Activated naive CD4-positive, alpha-beta T cell treated with anti-CD3 and anti-CD28 coated beads, Interleukin-2, amount 50 U/mL, for 72 hours (primary cell): ENCODE measurements around the gene RAB7B. TPM values are rescaled to one million over a fixed set of nuclear protein-coding genes. Genes with fewer than 3 reads are reported as not detected.
A peak's percentile ranks its signal among the peaks of the same experiment; 100 is the strongest.

Experiments
- ATAC-seq, 2 donors: fragments of 150-1000 bp; cut with Tn5 transposase; 2 replicates each; pipeline ENCODE4 v1.10.0; 2021; ENCODE audit warnings: mild to moderate bottlenecking in 2 of 2, moderate library complexity in 2 of 2
- DNase-seq, 2 donors: peaks; one replicate each; pipeline ENCODE4 v3.0.0; 2021 to 2022; ENCODE audit warnings: low spot score in 2 of 2
- H3K27ac Mint-ChIP-seq, 2 donors: one replicate each; pipeline ENCODE4 v1.8.0; 2022; ENCODE audit warnings: mild to moderate bottlenecking in 2 of 2, mixed read lengths in 2 of 2
- H3K36me3 Mint-ChIP-seq, 2 donors: one replicate each; pipeline ENCODE4 v1.8.0; 2022; ENCODE audit warnings: mixed read lengths in 2 of 2
- H3K9me3 Mint-ChIP-seq, 2 donors: one replicate each; pipeline ENCODE4 v1.8.0; 2022; ENCODE audit warnings: mixed read lengths in 2 of 2
- total RNA-seq, 2 donors: library from RNA; stranded (reverse); gene quantifications; one replicate each; pipeline ENCODE4 v1.2.3, GENCODE V29; 2022

The RAB7B gene
- total RNA-seq, 2 donors from 2014 or later: not detected

GRCh38 chr1:205972081-205972480 lies 31.1 kb downstream of the RAB7B start:
- DNase-seq: no peak
- peaks cover 15 to 23% of the 10 kb centered on the region in 2 donors for H3K9me3 Mint-ChIP-seq
- no peak overlapping the region for H3K27ac Mint-ChIP-seq
- no peaks in the 10 kb centered on the region for H3K36me3 Mint-ChIP-seq
- ATAC-seq: peak in 1 of 2 donors; percentile 34

GRCh38 chr1:205971082-205971481 lies 32.1 kb downstream of the RAB7B start:
- no peak for ATAC-seq

GRCh38 chr1:205970486-205970885 lies 32.7 kb downstream of the RAB7B start:
- DNase-seq (no peak), ATAC-seq (no peak)
- no peaks in the 10 kb centered on the region for H3K36me3 Mint-ChIP-seq
- H3K9me3 Mint-ChIP-seq: peaks cover 15 to 23% of the 10 kb centered on the region in 2 donors
- no peak overlapping the region for H3K27ac Mint-ChIP-seq

More at GRCh38 chr1:205971082-205971481, 32.1 kb downstream of the RAB7B start:
- Mint-ChIP-seq H3K9me3 (peaks cover 15 to 23% of the 10 kb centered on the region in 2 donors), H3K36me3 (no peaks in the 10 kb centered on the region), H3K27ac (no peak overlapping the region)
- no peak for DNase-seq

DNA sequence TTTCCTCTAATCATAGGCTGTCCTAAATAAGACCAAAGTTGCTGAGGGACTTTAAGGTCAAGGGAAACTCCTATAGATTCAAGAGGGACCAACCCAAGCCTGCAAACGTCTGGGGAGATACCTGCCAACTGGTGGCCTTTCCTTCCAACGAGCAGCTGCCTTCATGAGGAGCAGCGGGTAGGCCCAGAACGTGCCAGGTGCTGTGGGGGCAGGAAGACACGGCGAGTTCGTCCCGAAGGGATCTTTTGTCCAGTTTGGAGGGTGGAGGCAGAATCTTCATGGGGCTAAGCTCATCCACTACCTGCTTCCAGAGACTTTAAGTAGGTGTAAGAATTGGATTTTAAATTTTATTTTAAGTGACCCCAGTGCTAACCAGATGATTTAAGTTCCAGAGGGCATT lies 34.0 kb downstream of the RAB7B start:
- Mint-ChIP-seq H3K9me3 (peaks cover 7 to 12% of the 10 kb centered on the region in 2 donors), H3K27ac (no peak overlapping the region), H3K36me3 (no peaks in the 10 kb centered on the region)
- DNase-seq (no peak), ATAC-seq (no peak)

DNA sequence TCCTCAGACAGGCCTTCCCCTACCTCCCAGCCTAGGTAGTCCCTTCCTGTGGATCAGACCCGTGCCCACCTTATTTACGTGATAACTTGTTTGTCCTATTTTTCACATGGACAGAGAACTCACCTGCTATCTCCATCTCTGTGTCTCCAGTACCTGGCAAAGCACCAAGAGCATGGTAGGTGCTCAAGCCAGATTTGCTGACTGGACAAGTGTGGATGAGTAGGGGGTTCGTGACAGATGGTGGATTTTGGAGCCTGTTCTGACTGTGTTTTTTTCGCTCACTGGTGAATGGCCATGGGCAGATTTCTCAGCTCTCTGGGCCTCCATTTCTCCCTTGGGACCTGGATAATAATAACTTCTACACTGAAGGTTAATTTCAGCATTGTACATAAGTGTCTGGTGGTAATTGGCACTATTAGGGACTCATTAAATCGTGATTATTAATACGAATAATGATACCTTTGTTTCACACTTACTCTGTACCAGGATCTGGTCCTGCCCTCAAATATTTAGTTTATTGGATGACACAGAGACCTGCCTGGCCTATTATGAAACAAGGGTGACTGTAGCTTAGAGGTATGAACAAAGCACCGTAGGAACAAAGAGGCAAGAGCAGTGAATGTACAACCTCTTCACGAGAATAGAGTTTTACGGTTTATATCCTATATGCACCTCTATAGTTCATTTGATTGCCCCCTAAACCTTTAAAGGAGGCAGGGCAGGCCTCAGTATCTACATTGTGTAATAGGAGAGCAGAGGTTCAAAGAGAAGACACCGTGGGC lies 35.5 kb downstream of the RAB7B start:
- Mint-ChIP-seq H3K9me3 (no peaks in the 10 kb centered on the region), H3K36me3 (no peaks in the 10 kb centered on the region), H3K27ac (no peak overlapping the region)
- DNase-seq (no peak), ATAC-seq (no peak)

- Mint-ChIP-seq H3K27ac (no peak overlapping the region), H3K9me3 (no peaks in the 10 kb centered on the region), H3K36me3 (no peaks in the 10 kb centered on the region)
- no peak for DNase-seq
- ATAC-seq: no peak
Measured at GRCh38 chr1:205965036-205965884, 37.9 kb downstream of the RAB7B start.

GRCh38 chr1:205963352-205964155 lies 39.6 kb downstream of the RAB7B start:
- peak; percentile 38 to 69 for ATAC-seq
- Mint-ChIP-seq H3K36me3 (no peaks in the 10 kb centered on the region), H3K9me3 (no peaks in the 10 kb centered on the region), H3K27ac (peak overlapping the region; percentile 23 to 75)
- no peak for DNase-seq

- no peaks in the 10 kb centered on the region for H3K36me3 Mint-ChIP-seq
- H3K27ac Mint-ChIP-seq: no peak overlapping the region
- no peaks in the 10 kb centered on the region for H3K9me3 Mint-ChIP-seq
- ATAC-seq (no peak), DNase-seq (no peak)
Measured at GRCh38 chr1:205962821-205963221, 40.4 kb downstream of the RAB7B start.

DNA sequence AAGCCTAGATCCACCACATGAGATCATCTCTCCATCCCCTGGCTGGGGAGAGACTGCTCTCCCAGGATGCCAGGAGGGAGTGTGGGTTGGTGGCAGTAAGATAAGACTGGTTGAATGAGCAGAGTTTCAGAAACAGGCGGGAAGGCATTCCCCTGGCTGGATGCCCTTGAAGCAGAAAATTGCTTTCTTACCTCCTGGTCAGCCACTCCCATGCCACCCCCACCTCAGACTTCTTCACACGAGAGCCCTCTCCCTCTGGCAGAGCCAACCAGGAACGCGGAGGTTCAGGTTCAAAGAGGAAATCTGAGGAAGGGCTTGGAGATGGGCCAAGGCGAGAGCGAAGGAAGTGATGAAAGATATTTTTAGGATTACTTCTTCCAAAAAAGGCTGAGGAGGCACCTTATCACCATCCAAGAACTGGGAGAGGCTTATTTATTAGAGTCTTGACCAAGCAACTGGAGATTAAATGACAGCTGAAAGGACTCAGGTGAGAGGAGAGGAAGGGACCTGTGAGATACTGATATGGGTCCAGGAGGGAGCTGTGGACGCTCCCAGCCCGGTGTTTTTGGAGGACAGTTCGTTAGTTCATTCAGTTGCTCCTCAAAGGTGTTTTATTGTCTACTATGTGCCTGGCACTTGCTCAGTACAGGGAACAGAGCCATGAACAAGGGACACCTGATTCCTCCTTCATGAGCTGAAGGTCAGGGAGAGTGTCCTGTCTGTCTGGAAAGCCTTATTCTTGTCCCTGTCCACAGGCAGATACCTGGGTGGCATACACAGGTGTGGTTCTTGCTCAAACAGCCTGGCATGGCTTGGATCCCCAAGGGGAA lies 41.0 kb downstream of the RAB7B start:
- Mint-ChIP-seq H3K9me3 (no peaks in the 10 kb centered on the region), H3K27ac (peak overlapping the region in 1 of 2 donors; percentile 47), H3K36me3 (no peaks in the 10 kb centered on the region)
- ATAC-seq (no peak), DNase-seq (no peak)

GRCh38 chr1:205961405-205961804 lies 41.8 kb downstream of the RAB7B start:
- Mint-ChIP-seq H3K36me3 (no peaks in the 10 kb centered on the region), H3K9me3 (no peaks in the 10 kb centered on the region), H3K27ac (peak overlapping the region in 1 of 2 donors; percentile 47)
- DNase-seq (peak in 1 of 2 donors; percentile 21), ATAC-seq (peak; percentile 72 to 73)

DNA sequence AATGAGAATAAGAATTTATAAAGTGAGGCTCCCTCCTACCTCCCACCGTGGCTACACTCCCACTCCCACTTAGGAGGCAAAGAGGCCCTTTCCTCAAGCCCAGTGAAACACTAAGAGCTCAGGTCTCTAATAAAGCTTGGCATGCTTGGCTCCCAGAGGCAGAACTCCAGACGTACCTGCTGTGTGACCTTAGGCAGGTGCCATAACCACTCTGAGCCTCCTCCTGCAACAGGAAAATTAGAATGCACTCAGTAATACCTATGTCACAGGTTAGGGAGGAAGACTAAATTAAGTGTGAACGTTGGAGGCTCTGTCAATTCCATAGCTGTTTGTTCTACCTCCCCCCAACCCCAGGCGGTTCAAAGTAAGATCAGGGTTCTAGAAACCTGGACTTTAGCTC lies 43.4 kb downstream of the RAB7B start:
- no peak for ATAC-seq
- no peak for DNase-seq
- Mint-ChIP-seq H3K36me3 (no peaks in the 10 kb centered on the region), H3K9me3 (no peaks in the 10 kb centered on the region), H3K27ac (no peak overlapping the region)

- Mint-ChIP-seq H3K36me3 (no peaks in the 10 kb centered on the region), H3K27ac (peak overlapping the region in 1 of 2 donors; percentile 94), H3K9me3 (no peaks in the 10 kb centered on the region)
- DNase-seq: no peak
- no peak for ATAC-seq
Measured at GRCh38 chr1:205955499-205955898, 47.7 kb downstream of the RAB7B start.

DNA sequence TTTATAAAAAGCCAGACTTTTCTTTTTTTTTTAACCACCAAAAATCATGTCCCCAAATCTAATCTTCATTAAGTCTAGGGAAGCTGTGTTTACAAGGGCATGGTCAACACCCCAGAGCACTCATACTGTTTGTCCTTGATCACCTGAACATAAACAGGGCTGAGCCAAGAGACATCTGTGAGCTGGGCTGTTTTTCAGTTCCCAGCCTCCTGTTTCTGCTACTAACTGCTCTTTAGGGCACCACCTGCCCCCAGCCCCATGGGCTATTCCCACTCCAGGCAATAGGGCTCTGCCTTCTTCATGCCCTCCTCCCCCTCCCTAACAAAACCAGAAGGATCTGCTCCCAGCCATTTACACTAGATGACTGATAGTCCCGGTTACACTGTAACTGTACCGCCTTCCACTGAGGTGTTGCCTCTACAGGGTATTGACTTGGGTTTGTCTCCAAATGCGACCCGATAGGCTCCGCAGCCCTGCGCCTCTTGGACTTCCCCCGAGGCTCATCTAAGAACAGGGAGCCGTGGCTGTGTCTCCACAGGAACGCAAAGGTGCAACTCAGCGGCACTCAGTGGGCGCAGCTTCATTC lies 48.3 kb downstream of the RAB7B start:
- ATAC-seq: no peak
- H3K9me3 Mint-ChIP-seq: no peaks in the 10 kb centered on the region
- H3K36me3 Mint-ChIP-seq: no peaks in the 10 kb centered on the region

GRCh38 chr1:205951746-205952145 lies 51.4 kb downstream of the RAB7B start:
- ATAC-seq (no peak), DNase-seq (no peak)
- Mint-ChIP-seq H3K27ac (peak overlapping the region in 1 of 2 donors; percentile 55), H3K36me3 (no peaks in the 10 kb centered on the region), H3K9me3 (no peaks in the 10 kb centered on the region)

More for the DNA sequence above, 48.3 kb downstream of the RAB7B start:
- H3K27ac Mint-ChIP-seq: peak overlapping the region in 1 of 2 donors; percentile 94
- DNase-seq: no peak

DNA sequence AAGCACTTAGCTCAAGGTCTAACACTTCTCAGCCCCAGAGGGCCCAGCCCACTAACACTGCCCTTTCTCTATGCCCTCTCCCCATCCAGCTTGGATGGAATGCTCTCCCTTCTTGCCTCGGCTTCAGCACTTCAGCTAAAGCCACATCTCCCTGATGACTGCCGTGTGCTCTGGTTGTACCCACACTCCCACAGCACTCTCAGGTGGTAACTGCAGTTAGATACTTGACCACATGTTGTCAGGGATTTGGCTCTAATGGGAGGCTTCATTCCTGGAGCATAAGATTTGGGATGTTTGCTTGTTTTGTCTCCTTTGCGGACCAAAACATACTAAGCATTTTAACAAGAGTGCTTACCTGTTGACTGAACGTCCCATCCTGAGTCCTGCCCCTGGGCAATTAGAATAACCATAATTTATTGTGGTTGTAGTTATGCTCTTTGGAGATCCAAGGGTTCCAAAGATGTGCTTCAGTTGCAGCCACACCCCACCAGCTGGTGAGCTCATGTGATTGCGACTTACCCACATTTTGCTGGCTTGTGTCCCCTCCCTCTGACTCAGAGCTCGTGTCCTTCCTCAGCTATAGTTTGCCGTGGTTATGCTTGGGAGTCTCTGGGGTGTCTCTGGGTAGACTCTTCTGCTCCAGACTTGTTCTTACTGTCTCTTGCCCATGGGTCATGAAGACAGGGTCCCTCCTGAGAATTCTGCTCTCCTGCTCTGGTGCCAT lies 52.2 kb downstream of the RAB7B start:
- H3K36me3 Mint-ChIP-seq: no peaks in the 10 kb centered on the region

More for the DNA sequence above, 52.2 kb downstream of the RAB7B start:
- DNase-seq (no peak), ATAC-seq (no peak)
- Mint-ChIP-seq H3K9me3 (no peaks in the 10 kb centered on the region), H3K27ac (peak overlapping the region in 1 of 2 donors; percentile 95)
